Measurements from ENCODE around the gene RAX2. TPM values are rescaled to one million over a fixed set of nuclear protein-coding genes. Genes with fewer than 3 reads are reported as not detected.

The RAX2 gene
- total RNA-seq, 1 donor from 2014 or later: not detected

DNA sequence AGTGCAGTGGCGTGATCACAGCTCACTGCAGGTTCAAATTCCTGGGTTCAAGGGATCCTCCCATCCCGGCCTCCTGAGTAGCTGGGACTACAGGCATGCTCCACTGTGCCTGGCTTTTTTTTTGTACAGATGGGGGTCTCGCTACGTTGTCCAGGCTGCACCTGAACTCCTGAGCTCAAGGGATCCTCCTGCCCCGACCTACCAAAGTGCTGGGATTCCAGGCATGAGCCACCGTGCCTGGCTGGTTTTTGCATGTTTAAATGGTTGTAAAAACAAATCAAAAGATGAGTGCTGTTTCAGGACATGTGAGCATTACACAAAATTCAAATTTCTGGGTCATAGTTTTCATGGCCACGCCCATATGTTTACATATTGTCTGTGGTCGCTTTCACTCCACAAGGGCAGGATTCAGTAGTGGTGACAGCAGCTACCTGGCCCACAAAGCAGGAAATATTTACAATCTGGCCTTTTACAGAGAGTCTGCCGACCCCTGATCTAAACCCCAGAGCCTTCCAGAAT, 8.8 kb upstream of the RAX2 start:
- H3K4me1 Mint-ChIP-seq (ENCODE audit: low read depth): no peaks in the 10 kb centered on the region
- intact Hi-C loops (cut with micrococcal nuclease): no loop called here

DNA sequence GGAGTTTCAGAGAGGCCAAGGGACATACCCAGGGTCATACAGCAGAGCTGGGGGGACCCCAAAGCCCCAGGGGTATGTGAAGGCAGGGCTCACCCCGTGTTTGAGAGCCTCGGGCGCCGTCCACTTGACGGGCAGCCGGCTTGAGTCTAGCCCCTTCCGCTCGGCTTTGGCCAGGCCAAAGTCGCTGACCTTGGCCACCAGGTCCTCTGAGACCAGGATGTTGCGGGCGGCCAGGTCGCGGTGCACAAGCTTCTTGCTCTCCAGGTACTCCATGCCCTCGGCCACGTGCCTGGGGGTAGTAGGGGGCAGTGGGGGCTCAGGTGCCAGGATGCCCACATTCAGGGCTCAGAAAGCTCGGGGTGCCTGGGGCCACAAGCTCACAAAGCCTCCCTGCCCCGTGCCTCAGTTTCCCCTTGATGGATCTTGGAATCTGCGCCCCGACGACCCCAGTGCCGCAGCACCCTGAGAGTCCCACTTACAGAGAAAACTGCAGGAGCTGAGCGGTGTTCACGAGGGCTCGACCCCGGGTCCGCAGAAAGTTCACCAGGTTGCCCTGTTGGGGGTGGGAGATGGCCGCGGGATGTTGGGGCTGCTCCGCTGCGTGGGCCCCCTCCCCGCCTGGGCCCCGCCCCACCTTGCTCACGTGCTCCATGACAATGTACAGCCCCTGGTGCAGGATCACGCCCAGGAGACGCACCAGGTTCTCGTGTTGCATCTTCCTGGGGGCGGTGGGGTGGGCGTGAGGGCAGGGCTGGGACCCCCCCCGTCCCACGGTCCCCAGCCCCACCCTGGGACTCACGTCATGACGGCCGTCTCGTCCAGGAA, 7.1 kb upstream of the RAX2 start:
- intact Hi-C loops (cut with micrococcal nuclease): no loop called here
- Mint-ChIP-seq H3K36me3 (ENCODE audit: low read depth) (peaks cover 15% of the 10 kb centered on the region), H3K4me3 (no peak overlapping the region)

More for the DNA sequence above, 8.8 kb upstream of the RAX2 start:
- H3K9me3 Mint-ChIP-seq: peaks cover 22% of the 10 kb centered on the region
- no peak overlapping the region for H3K4me3 Mint-ChIP-seq
- no peak for DNase-seq (ENCODE audit: low spot score)
- peaks cover 2% of the 10 kb centered on the region for H3K27me3 Mint-ChIP-seq (ENCODE audit: insufficient read depth)
- H3K27ac Mint-ChIP-seq: no peak overlapping the region
- H3K36me3 Mint-ChIP-seq (ENCODE audit: low read depth): peaks cover 15% of the 10 kb centered on the region

DNA sequence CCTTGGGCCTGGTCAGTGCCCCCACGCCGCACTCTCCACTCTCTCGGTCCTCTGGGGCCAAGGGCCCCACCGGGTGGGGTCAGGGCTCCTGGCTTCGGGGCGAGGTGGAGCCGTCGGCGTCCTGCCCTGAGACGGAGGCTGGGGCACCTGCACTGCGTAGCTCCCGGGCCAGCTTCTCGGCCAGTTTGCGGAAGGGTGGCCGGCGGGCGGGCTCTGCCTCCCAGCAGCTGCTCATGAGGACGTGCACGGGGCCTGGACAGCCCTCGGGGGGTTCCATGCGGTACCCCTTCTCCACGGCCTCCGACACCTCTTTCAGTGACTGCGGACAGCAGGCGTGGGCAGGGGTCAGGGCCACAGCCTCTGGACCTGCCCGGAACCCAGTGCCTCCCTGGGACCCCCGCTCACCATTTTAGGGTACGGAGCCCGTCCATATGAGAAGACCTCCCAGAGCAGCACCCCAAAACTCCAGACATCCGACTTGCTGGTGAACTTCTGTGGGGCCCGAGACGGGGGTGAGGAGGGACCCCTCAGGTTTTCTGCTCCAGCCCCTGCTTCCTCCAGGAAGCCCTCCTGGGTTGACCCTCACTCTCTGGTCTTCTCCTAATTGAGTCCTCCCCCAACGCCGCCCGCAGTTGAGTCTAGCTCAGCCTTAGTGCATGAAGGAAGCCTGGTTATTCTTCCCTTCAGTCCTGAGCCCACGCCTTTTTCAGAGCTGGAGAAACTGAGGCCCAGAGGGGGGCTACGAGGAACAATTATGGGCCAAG, 6.3 kb upstream of the RAX2 start:
- Mint-ChIP-seq H3K4me3 (no peak overlapping the region), H3K27ac (no peak overlapping the region), H3K9me3 (peaks cover 22% of the 10 kb centered on the region), H3K4me1 (ENCODE audit: low read depth) (no peaks in the 10 kb centered on the region), H3K27me3 (ENCODE audit: insufficient read depth) (peaks cover 2% of the 10 kb centered on the region), H3K36me3 (ENCODE audit: low read depth) (peaks cover 15% of the 10 kb centered on the region)
- intact Hi-C loops (cut with micrococcal nuclease): no loop called here
- DNase-seq (ENCODE audit: low spot score): no peak

More for the DNA sequence above, 7.1 kb upstream of the RAX2 start:
- H3K27me3 Mint-ChIP-seq (ENCODE audit: insufficient read depth): no peaks in the 10 kb centered on the region
- H3K4me1 Mint-ChIP-seq (ENCODE audit: low read depth): no peaks in the 10 kb centered on the region
- no peak for DNase-seq (ENCODE audit: low spot score)
- no peak overlapping the region for H3K27ac Mint-ChIP-seq
- peaks cover 22% of the 10 kb centered on the region for H3K9me3 Mint-ChIP-seq

DNA sequence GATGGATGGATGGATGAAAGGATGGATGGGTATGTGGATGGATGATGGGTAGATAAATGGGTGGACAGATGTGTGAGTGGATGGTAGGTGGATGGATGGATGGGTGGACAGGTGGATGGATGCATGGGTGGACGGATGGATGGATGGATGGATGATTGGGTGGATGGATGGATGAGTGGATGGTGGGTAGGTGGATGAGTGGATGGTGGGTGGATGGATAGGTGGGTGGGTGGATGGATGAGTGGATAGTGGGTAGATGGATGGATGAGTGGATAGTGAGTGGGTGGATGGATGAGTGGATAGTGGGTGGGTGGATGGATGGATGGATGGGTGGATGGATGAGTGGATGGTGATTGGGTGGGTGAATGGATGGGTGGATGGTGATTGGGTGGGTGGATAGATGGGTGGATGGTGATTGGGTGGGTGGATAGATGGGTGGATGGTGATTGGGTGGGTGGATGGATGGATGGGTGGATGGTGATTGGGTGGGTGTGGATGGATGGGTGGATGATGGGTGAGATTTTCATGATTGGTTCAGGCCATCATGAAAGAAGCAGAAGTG, 4.5 kb upstream of the RAX2 start:
- Mint-ChIP-seq H3K4me1 (ENCODE audit: low read depth) (no peaks in the 10 kb centered on the region), H3K4me3 (no peak overlapping the region), H3K36me3 (ENCODE audit: low read depth) (peaks cover 3% of the 10 kb centered on the region), H3K9me3 (peaks cover 9% of the 10 kb centered on the region), H3K27me3 (ENCODE audit: insufficient read depth) (peaks cover 2% of the 10 kb centered on the region), H3K27ac (no peak overlapping the region)
- intact Hi-C loops (cut with micrococcal nuclease): no loop called here
- no peak for DNase-seq (ENCODE audit: low spot score)

DNA sequence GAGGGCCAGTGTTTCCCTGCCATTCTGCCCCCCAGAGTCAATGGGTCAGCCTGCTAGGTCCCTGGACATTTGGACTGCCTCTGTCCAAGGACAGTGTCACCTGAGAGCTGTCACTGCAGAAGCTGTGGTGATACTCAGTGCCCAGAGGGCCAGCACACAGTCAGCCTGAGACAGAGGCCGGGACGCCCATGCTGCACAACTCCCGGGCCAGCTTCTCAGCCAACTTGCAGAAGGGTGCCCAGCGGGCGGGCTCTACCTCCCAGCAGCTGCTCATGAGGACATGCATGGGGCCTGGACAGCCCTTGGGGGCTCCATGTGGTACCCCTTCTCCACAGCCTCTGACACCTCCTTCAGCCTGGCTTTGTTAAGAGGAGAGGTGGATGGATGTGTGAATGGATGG, 3.8 kb upstream of the RAX2 start:
- no peak overlapping the region for H3K27ac Mint-ChIP-seq
- no peak overlapping the region for H3K4me3 Mint-ChIP-seq
- peaks cover 2% of the 10 kb centered on the region for H3K27me3 Mint-ChIP-seq (ENCODE audit: insufficient read depth)
- intact Hi-C loops (cut with micrococcal nuclease): no loop called here
- H3K9me3 Mint-ChIP-seq: peaks cover 1% of the 10 kb centered on the region
- no peak for DNase-seq (ENCODE audit: low spot score)
- H3K4me1 Mint-ChIP-seq (ENCODE audit: low read depth): no peaks in the 10 kb centered on the region
- peaks cover 2% of the 10 kb centered on the region for H3K36me3 Mint-ChIP-seq (ENCODE audit: low read depth)

DNA sequence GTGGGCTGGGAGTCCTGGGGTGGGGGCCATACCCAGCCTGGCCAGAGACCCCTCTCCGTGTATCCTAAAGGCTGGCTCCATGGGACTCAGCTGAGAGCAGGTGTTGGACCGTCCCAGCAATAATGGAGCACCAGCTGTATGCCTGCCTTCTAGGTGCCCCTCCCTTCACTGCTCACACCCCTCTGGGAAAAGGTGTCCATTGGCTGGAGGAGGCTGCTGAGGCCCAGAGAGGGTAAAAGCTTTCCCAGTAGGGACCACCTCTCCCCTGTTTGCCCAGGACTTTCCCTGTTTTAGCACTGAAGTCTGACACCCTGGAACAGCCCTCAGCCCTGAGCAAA, 3.3 kb upstream of the RAX2 start:
- H3K27ac Mint-ChIP-seq: no peak overlapping the region
- peaks cover 2% of the 10 kb centered on the region for H3K36me3 Mint-ChIP-seq (ENCODE audit: low read depth)
- peaks cover 2% of the 10 kb centered on the region for H3K27me3 Mint-ChIP-seq (ENCODE audit: insufficient read depth)
- no peaks in the 10 kb centered on the region for H3K9me3 Mint-ChIP-seq
- H3K4me1 Mint-ChIP-seq (ENCODE audit: low read depth): no peaks in the 10 kb centered on the region
- DNase-seq (ENCODE audit: low spot score): no peak
- intact Hi-C loops (cut with micrococcal nuclease): no loop called here
- H3K4me3 Mint-ChIP-seq: no peak overlapping the region

DNA sequence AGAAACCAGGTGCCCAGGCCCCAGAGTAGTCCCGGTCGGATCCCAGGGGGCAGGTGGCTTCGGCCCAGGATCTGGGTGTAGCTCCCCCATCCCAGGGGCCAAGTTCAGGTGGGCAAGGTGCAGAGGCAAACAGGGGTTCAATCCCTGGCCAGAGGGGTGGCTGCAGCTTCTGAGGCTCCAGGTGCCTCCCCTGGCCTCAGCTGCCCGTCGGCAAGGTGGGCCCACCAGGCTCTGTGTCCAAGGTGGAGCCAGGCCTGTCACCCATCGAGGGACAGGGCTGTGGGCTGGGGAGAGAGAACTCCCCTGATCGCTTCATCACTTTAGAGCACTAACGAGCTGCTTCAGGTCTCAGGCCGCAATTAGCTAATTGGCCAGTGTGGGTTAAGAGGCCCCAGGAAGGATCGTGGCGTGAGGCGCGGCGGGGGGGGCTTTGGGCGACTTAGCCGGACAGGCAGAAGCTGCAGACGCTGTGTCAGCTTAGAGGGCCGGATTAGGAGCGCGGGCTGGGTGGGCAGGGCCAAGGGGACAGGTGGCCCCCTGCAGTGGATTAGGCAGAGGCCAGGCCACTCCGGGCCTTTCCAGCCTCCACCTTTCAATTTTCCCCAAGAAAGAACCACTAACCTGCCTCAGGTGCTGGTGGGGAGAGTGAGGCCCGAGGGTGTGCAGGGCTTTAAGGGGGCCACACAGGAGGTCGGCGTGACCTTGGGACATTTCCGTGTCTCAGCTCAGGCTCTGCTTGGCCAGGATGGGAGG, 2.8 kb upstream of the RAX2 start:
- no peak for DNase-seq (ENCODE audit: low spot score)
- H3K9me3 Mint-ChIP-seq: no peaks in the 10 kb centered on the region
- peaks cover 2% of the 10 kb centered on the region for H3K27me3 Mint-ChIP-seq (ENCODE audit: insufficient read depth)
- H3K4me1 Mint-ChIP-seq (ENCODE audit: low read depth): no peaks in the 10 kb centered on the region
- no peak overlapping the region for H3K27ac Mint-ChIP-seq
- no peak overlapping the region for H3K4me3 Mint-ChIP-seq
- H3K36me3 Mint-ChIP-seq (ENCODE audit: low read depth): peaks cover 2% of the 10 kb centered on the region
- intact Hi-C loops (cut with micrococcal nuclease): no loop called here

DNA sequence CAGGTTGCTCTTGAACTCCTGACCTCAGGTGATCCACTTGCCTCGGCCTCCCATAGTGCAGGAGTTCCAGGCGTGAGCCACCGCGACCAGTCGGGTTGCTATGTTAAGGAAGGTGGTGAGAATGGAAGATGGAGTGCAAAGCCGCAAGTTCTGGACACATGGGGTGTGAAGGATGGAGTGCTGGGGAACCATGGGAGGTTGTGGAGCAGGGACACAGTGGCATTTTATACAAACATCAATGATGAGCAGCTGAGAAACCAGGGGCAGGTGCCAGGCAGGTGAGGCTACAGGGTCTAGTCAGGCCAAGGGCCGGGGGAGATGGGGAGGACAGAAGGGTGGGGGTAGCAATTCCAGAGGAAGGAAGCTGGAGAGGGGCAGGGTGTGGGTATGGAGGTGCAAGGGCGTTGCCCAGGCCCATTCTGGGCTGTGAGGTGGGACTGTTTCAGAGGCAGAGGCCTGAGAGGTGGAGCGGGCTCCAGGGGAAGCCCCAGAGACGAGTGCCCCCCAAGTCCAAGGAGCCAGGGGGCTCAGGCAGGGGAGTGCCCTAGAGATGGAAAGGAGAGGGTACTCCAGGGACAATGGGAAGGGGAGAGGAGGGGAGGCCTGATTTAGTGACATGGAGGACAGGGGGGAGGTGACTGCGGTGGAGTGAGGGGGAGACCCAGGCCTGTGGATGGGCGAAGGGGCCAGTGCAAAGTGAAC, 1.9 kb upstream of the RAX2 start:
- no peaks in the 10 kb centered on the region for H3K9me3 Mint-ChIP-seq
- DNase-seq (ENCODE audit: low spot score): no peak
- no peaks in the 10 kb centered on the region for H3K4me1 Mint-ChIP-seq (ENCODE audit: low read depth)
- intact Hi-C loops (cut with micrococcal nuclease): no loop called here
- no peak overlapping the region for H3K4me3 Mint-ChIP-seq
- H3K36me3 Mint-ChIP-seq (ENCODE audit: low read depth): peaks cover 2% of the 10 kb centered on the region
- no peak overlapping the region for H3K27ac Mint-ChIP-seq
- H3K27me3 Mint-ChIP-seq (ENCODE audit: insufficient read depth): peaks cover 2% of the 10 kb centered on the region

DNA sequence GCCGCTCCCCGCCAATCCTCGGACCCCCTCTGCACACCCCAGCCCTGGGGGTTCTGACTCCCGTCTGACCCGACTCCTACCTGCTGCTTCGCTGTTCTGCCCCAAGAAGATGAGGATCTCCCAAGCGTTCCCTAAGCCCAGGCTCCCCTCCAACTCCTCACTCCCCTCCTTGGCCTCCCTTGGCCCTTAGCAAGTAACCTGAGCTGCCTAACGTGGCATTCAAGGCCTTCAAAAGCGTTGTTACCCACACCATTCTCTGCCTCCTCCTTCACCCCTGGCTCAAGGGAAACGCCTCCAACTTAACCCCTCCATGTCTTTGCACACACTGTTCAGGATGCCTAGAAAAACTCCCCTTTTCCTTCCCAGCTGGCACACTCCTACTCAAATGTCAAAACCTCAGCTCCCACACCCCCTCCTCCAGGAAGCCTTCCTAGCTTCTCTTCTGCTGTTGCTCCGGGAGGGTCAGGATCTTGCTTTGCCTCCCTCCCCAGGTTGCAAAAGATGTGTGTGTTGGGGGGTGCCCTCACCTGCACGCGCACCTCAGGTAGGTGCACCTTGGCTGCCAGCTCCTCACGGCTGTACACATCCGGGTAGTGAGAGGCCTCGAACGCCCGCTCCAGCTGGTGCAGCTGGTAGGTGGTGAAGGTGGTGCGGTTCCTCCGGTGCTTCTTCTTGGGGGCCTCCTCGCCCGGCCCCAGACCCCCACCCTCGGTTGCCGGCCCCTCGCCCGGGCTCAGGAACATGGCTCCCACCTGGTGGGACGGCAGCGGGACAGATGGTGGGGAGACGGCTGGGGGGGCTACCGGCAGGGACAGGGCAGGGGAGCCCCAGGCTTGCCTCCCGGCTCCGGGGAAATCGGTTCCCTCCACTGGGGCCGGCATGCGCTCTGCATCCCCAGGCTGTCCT, 775 bp downstream of the RAX2 start:
- Mint-ChIP-seq H3K9me3 (no peaks in the 10 kb centered on the region), H3K4me3 (no peak overlapping the region), H3K36me3 (ENCODE audit: low read depth) (peaks cover 12% of the 10 kb centered on the region), H3K27ac (no peak overlapping the region), H3K4me1 (ENCODE audit: low read depth) (peaks cover 7% of the 10 kb centered on the region), H3K27me3 (ENCODE audit: insufficient read depth) (peaks cover 2% of the 10 kb centered on the region)
- intact Hi-C loops (cut with micrococcal nuclease): no loop called here
- DNase-seq (ENCODE audit: low spot score): no peak

DNA sequence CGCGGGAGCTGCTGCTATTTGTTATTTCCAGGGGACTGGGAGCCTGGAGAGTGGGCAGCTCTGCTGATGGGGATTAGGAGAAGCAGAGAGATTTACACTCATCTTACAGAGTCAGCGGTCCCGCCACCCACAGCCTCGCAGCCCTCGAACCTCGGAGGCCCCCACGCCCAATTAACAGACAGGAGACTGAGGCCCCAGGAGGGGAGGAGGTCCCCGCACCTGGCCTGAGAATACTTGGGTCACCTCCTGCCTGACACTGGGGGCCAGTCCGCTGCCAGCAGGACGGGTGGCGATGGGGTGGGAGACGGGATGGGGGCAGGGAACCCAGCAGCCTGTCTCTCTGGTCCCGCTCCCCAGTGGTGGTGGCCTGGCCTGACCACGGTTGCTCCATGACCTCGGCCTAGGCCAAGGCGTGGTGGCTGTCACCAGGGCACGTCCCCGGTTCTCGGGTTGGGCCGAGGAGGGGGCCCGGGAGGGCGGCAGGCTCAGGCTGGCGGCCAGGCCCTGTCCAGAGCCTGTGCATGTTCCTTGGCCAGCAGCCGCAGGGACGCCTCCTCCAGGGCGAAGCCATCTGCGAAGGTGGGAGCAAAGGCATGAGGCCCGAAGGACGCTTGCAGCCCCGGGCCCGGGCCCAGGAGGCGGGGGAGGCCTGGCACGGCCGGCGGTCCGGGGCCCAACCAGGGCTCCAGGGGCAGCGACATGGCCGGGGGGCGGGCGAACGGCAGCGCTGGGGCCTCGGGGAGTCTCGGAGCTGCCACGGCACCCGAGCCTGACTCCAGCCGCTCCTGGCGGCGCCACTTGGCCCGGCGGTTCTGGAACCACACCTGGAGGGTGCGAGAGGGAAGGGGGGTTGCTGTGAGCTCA, 1.7 kb downstream of the RAX2 start:
- no peak for DNase-seq (ENCODE audit: low spot score)
- Mint-ChIP-seq H3K27me3 (ENCODE audit: insufficient read depth) (peaks cover 2% of the 10 kb centered on the region), H3K4me3 (no peak overlapping the region), H3K27ac (no peak overlapping the region), H3K9me3 (no peaks in the 10 kb centered on the region), H3K4me1 (ENCODE audit: low read depth) (peaks cover 8% of the 10 kb centered on the region), H3K36me3 (ENCODE audit: low read depth) (peaks cover 13% of the 10 kb centered on the region)
- intact Hi-C loops (cut with micrococcal nuclease): no loop called here

DNA sequence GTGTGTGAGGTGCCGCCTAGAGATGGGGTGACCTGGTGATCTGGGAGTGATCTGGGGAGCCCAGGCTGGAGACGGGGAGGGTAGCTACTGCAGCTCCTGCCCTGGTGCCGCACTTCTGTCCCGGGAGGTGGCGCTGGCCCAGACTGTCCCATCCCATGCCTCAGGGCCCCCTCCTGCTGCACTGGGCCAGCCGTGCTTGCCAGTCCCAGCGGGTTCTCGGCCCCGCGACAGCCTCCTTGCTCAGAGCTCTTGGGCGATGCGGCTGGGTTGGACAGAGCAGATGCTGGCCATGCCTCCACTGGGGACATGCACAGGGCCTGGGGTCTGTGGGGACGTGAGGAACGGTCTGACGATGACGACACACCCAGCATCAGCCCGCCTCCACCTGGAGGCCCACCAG, 2.5 kb downstream of the RAX2 start:
- H3K27me3 Mint-ChIP-seq (ENCODE audit: insufficient read depth): peaks cover 2% of the 10 kb centered on the region

More for the DNA sequence above, 2.5 kb downstream of the RAX2 start:
- intact Hi-C loops (cut with micrococcal nuclease): no loop called here
- Mint-ChIP-seq H3K4me3 (no peak overlapping the region), H3K36me3 (ENCODE audit: low read depth) (peaks cover 13% of the 10 kb centered on the region), H3K4me1 (ENCODE audit: low read depth) (peaks cover 8% of the 10 kb centered on the region), H3K9me3 (no peaks in the 10 kb centered on the region), H3K27ac (no peak overlapping the region)
- DNase-seq (ENCODE audit: low spot score): no peak
